ENCODE measurements around the gene UTS2B.

Gene UTS2B

DNA sequence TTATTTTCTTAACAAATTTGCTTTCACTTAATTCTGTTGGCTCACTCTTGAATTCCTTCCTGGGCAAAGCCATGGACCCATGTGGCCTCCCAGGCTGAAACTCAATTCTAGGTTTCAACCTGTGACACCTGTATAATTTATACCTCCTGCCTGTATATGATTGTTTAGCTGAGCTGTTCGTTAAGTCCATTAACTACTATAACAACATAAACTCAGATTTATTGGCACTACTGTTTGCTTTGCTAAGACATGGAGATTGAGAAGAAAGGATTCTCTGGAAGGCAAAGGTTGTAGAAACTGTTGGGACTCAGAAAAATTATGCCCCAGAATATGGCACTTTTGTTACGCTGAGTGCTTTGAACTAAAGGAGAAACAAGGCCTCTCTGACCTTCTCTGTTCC is 27.9 kb downstream of the UTS2B start:
- no peaks in the 10 kb centered on the region for H3K9me3 ChIP-seq
- H3K27me3 ChIP-seq = no peaks in the 10 kb centered on the region
- no peak overlapping the region for H3K4me3 ChIP-seq (ENCODE audit: low read depth, low read length)
- no peaks in the 10 kb centered on the region for H3K4me1 ChIP-seq
- DNase-seq = no peak
- H3K36me3 ChIP-seq = no peaks in the 10 kb centered on the region
- no peak for TF ChIP-seq CTCF (IDR thresholded peaks at IDR 0.05; ENCODE audit: low read depth, low read length)

DNA sequence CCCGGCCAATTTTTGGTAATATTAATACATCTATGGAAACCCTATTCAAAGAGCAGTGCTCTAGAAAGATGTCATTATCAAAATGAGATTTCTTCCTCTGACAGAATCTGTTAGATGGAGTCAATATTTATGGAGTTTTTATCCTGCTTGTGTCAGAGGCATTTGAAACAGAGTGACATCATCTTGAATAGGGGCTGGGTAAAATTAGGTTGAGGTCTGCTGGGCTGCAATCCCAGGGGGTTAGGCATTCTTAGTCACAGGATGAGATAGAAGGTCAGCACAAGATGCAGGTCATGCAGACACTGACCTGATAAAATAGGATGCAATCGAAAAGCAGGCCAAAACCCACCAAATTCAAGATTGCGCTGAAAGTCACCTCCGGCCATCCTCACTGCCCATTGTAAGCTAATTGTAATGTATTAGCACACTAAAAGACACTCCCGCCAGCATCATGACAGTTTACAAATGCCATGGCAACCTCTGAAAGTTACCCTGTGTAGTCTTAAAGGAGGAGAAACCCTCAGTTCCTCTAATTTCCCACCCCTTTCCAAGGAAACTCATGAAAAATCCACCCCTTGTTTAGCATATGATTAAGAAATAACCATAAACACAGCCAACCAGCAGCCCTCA is 28.4 kb downstream of the UTS2B start:
- H3K4me3 ChIP-seq (ENCODE audit: low read depth, low read length) = no peak overlapping the region
- no peaks in the 10 kb centered on the region for H3K36me3 ChIP-seq
- no peaks in the 10 kb centered on the region for H3K4me1 ChIP-seq
- no peaks in the 10 kb centered on the region for H3K9me3 ChIP-seq
- no peak for DNase-seq
- no peaks in the 10 kb centered on the region for H3K27me3 ChIP-seq
- no peak for TF ChIP-seq CTCF (IDR thresholded peaks at IDR 0.05; ENCODE audit: low read depth, low read length)

DNA sequence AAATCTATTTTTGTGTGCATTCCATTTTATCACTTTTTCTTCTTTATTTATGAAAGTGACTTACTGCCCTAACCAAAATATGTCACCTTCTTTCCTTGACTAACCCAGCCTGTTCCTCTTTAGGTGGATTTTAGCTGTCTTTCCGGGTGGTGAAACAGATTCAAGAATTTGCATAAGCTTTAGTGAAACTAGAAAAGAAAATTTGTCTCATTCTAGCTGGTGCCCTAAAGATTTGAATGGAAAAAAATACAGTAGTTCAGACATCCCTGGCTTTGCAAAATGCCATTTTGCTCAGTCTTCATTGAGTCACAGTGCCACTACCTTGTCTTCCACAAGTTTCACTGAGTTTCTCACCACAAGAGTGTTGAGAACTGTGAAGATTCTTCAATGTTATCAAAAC is 29.3 kb downstream of the UTS2B start:
- DNase-seq = no peak
- H3K4me1 ChIP-seq = no peaks in the 10 kb centered on the region

GRCh38 chr3:191300422-191300821 is 29.9 kb downstream of the UTS2B start:
- no peaks in the 10 kb centered on the region for H3K4me1 ChIP-seq
- no peak for TF ChIP-seq CTCF (IDR thresholded peaks at IDR 0.05; ENCODE audit: low read depth, low read length)
- DNase-seq = no peak
- no peaks in the 10 kb centered on the region for H3K27me3 ChIP-seq
- no peaks in the 10 kb centered on the region for H3K36me3 ChIP-seq
- H3K4me3 ChIP-seq (ENCODE audit: low read depth, low read length) = no peak overlapping the region
- H3K9me3 ChIP-seq = no peaks in the 10 kb centered on the region

More for the DNA sequence above, 29.3 kb downstream of the UTS2B start:
- no peak for TF ChIP-seq CTCF (IDR thresholded peaks at IDR 0.05; ENCODE audit: low read depth, low read length)
- H3K4me3 ChIP-seq (ENCODE audit: low read depth, low read length) = no peak overlapping the region
- H3K27me3 ChIP-seq = no peaks in the 10 kb centered on the region
- no peaks in the 10 kb centered on the region for H3K36me3 ChIP-seq
- H3K9me3 ChIP-seq = no peaks in the 10 kb centered on the region

DNA sequence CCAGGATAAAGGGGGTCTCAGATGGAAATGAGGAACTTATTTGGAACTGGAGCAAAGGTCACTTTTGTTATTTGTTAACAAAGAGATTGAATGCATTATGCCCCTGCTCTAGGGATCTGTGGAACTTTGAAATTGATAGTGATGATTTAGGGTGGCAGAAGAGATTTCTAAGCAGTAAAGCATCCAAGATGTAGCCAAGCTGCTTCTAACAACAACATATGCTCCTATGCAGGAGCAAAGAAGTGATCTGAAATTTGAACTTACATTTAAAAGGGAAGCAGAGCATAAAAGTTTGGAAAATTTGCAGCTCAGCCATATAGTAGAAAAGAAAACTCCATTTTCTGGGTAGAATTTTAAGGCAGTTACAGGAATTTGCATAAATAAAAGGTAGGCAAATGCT is 31.5 kb downstream of the UTS2B start:
- Histone ChIP-seq H3K4me1 (no peaks in the 10 kb centered on the region), H3K36me3 (no peaks in the 10 kb centered on the region), H3K4me3 (ENCODE audit: low read depth, low read length) (no peak overlapping the region), H3K27me3 (no peaks in the 10 kb centered on the region), H3K9me3 (no peaks in the 10 kb centered on the region)
- DNase-seq = no peak
- no peak for TF ChIP-seq CTCF (IDR thresholded peaks at IDR 0.05; ENCODE audit: low read depth, low read length)

DNA sequence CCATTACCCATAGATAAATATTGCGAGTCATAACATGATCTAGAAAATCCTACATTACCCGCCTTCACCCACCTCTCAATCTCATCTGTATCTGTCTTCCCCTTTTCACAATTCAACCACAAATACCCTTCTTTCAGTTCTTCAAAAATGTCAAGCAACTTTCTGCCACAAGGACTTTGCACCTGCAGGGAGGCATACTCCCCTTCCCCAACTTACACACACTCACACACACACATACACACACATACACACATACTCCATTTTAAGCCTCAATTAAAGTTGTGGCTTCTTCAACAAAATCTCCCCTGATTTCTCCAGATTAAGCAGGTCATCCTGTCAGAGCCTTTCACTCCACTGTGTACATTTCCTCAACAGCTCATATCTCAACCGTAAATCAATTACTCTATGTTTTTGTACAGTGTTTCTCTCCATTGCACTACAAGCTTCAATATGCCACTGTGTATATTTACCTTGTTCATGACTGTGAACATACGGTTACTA is 34.2 kb downstream of the UTS2B start:
- no peaks in the 10 kb centered on the region for H3K9me3 ChIP-seq
- no peaks in the 10 kb centered on the region for H3K4me1 ChIP-seq
- DNase-seq = no peak
- H3K4me3 ChIP-seq (ENCODE audit: low read depth, low read length) = no peak overlapping the region
- no peak for TF ChIP-seq CTCF (IDR thresholded peaks at IDR 0.05; ENCODE audit: low read depth, low read length)
- no peaks in the 10 kb centered on the region for H3K36me3 ChIP-seq
- no peaks in the 10 kb centered on the region for H3K27me3 ChIP-seq
